Measurements from ENCODE around the gene RAB40B.

Gene RAB40B

GRCh38 chr17:82615084-82616020 is 83.1 kb downstream of the RAB40B start:
- DNase-seq (ENCODE audit: low read depth), result no peak

- no peak for DNase-seq (ENCODE audit: low read depth)
Measured at GRCh38 chr17:82614095-82614631, 84.3 kb downstream of the RAB40B start.

- no peak for DNase-seq (ENCODE audit: low read depth)
Measured at GRCh38 chr17:82613283-82614094, 85.0 kb downstream of the RAB40B start.

GRCh38 chr17:82611140-82612058 is 87.1 kb downstream of the RAB40B start:
- no peak for DNase-seq (ENCODE audit: low read depth)

- no peak for DNase-seq (ENCODE audit: low read depth)
Measured at GRCh38 chr17:82609655-82610054, 88.8 kb downstream of the RAB40B start.

GRCh38 chr17:82608816-82609215 is 89.7 kb downstream of the RAB40B start:
- no peak for DNase-seq (ENCODE audit: low read depth)

- no peak for DNase-seq (ENCODE audit: low read depth)
Measured at GRCh38 chr17:82605939-82606600, 92.4 kb downstream of the RAB40B start.
